ENCODE data around the gene ABHD2.

DNA sequence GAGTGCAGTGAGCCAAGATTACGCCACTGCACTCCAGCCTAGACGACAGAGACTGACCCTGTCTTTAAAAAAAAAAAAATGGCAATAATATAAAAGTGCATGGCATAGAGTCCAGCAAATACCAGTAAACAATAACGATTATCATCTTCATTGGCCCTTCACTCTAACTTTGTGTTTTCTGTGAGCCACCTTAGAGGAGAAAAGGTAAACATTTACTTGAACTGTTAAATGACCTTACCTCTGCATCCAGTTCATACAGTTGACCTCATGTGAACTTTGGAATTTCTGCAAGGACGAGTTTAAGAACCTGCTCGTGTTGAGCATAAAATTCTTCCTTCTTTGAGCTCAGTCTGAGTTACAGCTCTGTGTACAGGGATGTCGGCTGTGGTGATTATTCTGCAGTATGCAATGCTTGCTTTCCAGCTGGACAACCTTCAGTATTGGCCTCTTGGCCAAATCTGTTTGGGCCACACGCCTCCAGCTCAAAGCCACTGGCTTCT is 76.5 kb downstream of the ABHD2 start:
- TF ChIP-seq GATA3 (IDR thresholded peaks at IDR 0.05; ENCODE audit: low read depth, low read length) (no peak), GATA2 (IDR thresholded peaks at IDR 0.05; ENCODE audit: low read depth, low read length) (no peak)
